Suprapubic skin (tissue), 4 donors: Measurements from ENCODE around the gene SATB2. TPM values are rescaled to one million over a fixed set of nuclear protein-coding genes. Genes with fewer than 3 reads are reported as not detected.
A peak's percentile ranks its signal among the peaks of the same experiment; 100 is the strongest.

Source experiments
- DNase-seq, 2 donors: peaks; one replicate each; pipeline ENCODE4 v3.0.0-alpha.2; 2019; ENCODE audit warnings: low spot score in 2 of 2
- H3K27ac ChIP-seq: fragments of 200-600 bp; sonication (generic); one replicate; pipeline ENCODE4 v1.5.1; 2019
- H3K27me3 ChIP-seq: fragments of 200-600 bp; sonication (generic); one replicate; pipeline ENCODE4 v1.5.1; 2019
- H3K36me3 ChIP-seq: fragments of 200-600 bp; sonication (generic); one replicate; pipeline ENCODE4 v1.5.1; 2019
- H3K4me1 ChIP-seq: fragments of 200-600 bp; sonication (generic); one replicate; pipeline ENCODE4 v1.5.1; 2019
- H3K4me3 ChIP-seq: fragments of 200-600 bp; sonication (generic); one replicate; pipeline ENCODE4 v1.5.1; 2019; ENCODE audit warnings: mild to moderate bottlenecking
- H3K9me3 ChIP-seq: fragments of 200-600 bp; sonication (generic); one replicate; pipeline ENCODE4 v1.5.1; 2019
- EP300 ChIP-seq: sonication (generic); formaldehyde crosslinking; IDR thresholded peaks from one replicate; pipeline ENCODE4 v1.6.1; 2017; ENCODE audit warnings: antibody characterized with exemption
- POLR2A ChIP-seq, 2 donors: fragments of 450-650 bp; IDR thresholded peaks; one replicate each; pipeline ENCODE4 v1.6.1; 2017; ENCODE audit warnings: antibody characterized with exemption in 2 of 2, mild to moderate bottlenecking in 2 of 2, moderate library complexity in 2 of 2
- POLR2AphosphoS5 ChIP-seq, 3 donors: sonication (generic); formaldehyde crosslinking; IDR thresholded peaks; one replicate each; pipeline ENCODE4 v1.6.1; 2017; ENCODE audit warnings: antibody characterized with exemption in 3 of 3
- WGBS: methylation state at CpG from one replicate; pipeline ENCODE4 v1.1.5; 2018; 5-methylcytosine and 5-hydroxymethylcytosine counted together
- total RNA-seq, 4 donors: library from RNA; depleted of rRNA; stranded (reverse); fragments of >200 nt; gene quantifications; one replicate each; pipeline ENCODE4 v1.1.0, GENCODE V29; 2016
- TF ChIP-seq, protein P1 (sequence below), 2 donors: fragments of 200-600 bp in 1 of 2; fragments of 450-650 bp in 1 of 2; sonication (generic) in 1 of 2; IDR thresholded peaks; one replicate each; pipeline ENCODE4 v1.5.1; 2016 to 2019; ENCODE audit warnings: antibody characterized with exemption in 2 of 2, mild to moderate bottlenecking in 1 of 2, moderate library complexity in 1 of 2

SATB2 gene
- total RNA-seq, 4 donors from 2014 or later = 2.9 to 12.1 (median 3.9) TPM

- Histone ChIP-seq H3K4me3 (no peak overlapping the region), H3K9me3 (no peaks in the 10 kb centered on the region), H3K27me3 (peaks cover 6% of the 10 kb centered on the region), H3K27ac (no peak overlapping the region), H3K4me1 (no peaks in the 10 kb centered on the region), H3K36me3 (no peaks in the 10 kb centered on the region)
- TF ChIP-seq, protein P1, sequence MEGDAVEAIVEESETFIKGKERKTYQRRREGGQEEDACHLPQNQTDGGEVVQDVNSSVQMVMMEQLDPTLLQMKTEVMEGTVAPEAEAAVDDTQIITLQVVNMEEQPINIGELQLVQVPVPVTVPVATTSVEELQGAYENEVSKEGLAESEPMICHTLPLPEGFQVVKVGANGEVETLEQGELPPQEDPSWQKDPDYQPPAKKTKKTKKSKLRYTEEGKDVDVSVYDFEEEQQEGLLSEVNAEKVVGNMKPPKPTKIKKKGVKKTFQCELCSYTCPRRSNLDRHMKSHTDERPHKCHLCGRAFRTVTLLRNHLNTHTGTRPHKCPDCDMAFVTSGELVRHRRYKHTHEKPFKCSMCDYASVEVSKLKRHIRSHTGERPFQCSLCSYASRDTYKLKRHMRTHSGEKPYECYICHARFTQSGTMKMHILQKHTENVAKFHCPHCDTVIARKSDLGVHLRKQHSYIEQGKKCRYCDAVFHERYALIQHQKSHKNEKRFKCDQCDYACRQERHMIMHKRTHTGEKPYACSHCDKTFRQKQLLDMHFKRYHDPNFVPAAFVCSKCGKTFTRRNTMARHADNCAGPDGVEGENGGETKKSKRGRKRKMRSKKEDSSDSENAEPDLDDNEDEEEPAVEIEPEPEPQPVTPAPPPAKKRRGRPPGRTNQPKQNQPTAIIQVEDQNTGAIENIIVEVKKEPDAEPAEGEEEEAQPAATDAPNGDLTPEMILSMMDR (IDR thresholded peaks at IDR 0.05) = no peak
- TF ChIP-seq EP300 = no peak
- no peak for TF ChIP-seq POLR2AphosphoS5 (IDR thresholded peaks at IDR 0.05)
- TF ChIP-seq POLR2A (IDR thresholded peaks at IDR 0.05) = no peak
- no peak for DNase-seq
- WGBS = 75% methylated on average over 5 of the region's 5 CpGs
These were observed 32.3 kb upstream of the SATB2 start for GRCh38 chr2:199490049-199490448.

DNA sequence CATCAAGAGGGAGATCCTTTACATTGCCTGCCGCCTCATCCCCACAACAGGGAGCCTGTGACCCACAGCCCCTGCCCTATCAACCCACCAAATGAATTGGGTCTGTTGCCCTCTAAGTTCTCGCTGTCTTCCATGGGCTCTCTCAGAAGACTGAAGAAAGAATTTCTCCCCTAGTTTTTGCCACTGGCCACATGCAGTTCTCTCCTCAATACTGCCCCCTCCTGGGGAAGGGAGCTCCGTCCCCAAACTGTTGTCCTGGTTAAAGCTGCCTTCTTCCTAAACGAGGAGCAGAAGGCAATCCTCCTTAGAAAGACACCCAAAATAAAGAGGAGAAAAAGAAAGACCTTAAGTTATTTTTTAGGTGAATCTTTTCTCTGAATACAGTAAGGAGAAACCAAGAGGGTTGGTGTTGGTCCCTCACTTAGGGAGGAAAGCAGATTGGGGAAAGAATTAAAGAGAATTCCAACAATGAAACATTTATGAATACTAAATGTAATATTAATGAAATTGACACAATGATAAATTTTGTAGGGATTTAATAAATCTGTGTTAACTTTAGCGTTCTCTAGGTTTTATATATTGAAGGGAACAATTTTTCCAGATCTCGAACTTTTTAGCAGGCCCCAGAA is 31.1 kb upstream of the SATB2 start:
- WGBS = 62% methylated on average over 6 of the region's 6 CpGs
- Histone ChIP-seq H3K27ac (no peak overlapping the region), H3K4me1 (no peaks in the 10 kb centered on the region), H3K36me3 (no peaks in the 10 kb centered on the region), H3K27me3 (peaks cover 7% of the 10 kb centered on the region), H3K4me3 (no peak overlapping the region), H3K9me3 (no peaks in the 10 kb centered on the region)
- DNase-seq = no peak
- TF ChIP-seq, protein P1 (IDR thresholded peaks at IDR 0.05) = peak; percentile 33 to 52
- no peak for TF ChIP-seq POLR2AphosphoS5 (IDR thresholded peaks at IDR 0.05)
- no peak for TF ChIP-seq POLR2A (IDR thresholded peaks at IDR 0.05)
- TF ChIP-seq EP300 = no peak

DNA sequence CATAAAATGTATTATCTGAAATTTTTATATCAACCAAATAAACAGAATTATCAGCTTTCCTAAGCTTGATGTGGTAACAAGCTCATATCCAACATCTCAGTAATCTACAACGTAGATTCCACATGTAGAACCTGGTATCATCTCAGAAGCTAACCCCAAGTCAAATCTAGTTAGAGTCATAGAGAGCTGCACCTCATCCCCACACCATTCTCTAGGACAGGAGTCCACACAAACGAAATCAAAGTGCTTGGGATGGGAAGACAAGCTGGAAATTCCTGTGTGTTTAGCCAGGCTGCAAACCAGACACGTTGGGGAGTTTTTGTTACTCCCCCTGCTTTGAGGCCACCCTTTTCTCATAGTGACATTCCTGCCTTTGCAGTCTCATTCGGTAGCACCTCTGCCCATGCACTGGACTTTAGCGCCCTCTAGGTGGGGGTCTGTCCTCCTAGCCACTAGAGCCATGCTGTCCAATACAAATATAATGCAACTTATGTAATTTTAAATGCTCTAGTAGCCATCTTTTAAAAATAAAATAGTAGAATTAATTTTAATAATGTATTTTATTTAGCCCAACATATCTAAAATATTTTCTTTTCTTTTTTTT is 28.1 kb upstream of the SATB2 start:
- no peaks in the 10 kb centered on the region for H3K4me1 ChIP-seq
- no peak for TF ChIP-seq POLR2A (IDR thresholded peaks at IDR 0.05)
- TF ChIP-seq, protein P1 (IDR thresholded peaks at IDR 0.05) = peak in 1 of 2 donors; percentile 27
- H3K9me3 ChIP-seq = no peaks in the 10 kb centered on the region
- no peak overlapping the region for H3K27ac ChIP-seq
- H3K36me3 ChIP-seq = no peaks in the 10 kb centered on the region
- DNase-seq = no peak
- no peak overlapping the region for H3K4me3 ChIP-seq
- WGBS = 20% methylated on average over 5 of the region's 5 CpGs
- peaks cover 10% of the 10 kb centered on the region for H3K27me3 ChIP-seq

DNA sequence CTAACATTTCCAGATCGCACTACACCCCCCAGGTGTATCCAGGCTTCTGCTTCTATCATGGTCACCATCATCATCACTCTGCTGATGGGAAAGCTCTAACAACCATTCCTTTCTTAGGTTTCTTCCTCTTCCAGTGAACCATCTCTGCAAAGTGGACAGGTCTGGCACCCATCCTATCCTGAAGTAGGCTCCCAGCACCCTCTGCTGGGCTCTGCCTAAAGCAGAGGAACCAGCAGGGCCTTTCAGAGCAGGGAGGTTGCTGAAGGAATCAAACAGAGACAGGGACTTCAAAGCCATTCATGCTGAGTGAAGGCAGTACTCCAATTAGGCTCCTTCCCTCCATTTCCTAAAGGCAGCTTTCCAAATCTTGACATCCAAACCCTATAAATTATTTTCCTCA is 27.2 kb upstream of the SATB2 start:
- H3K27ac ChIP-seq = no peak overlapping the region
- H3K4me3 ChIP-seq = no peak overlapping the region
- H3K4me1 ChIP-seq = no peaks in the 10 kb centered on the region
- peaks cover 10% of the 10 kb centered on the region for H3K27me3 ChIP-seq
- no peaks in the 10 kb centered on the region for H3K9me3 ChIP-seq
- WGBS = 87% methylated on average over 1 of the region's 1 CpG
- no peak for DNase-seq
- no peaks in the 10 kb centered on the region for H3K36me3 ChIP-seq
- TF ChIP-seq POLR2AphosphoS5 (IDR thresholded peaks at IDR 0.05) (no peak), EP300 (no peak)

- DNase-seq = no peak
- Histone ChIP-seq H3K9me3 (no peaks in the 10 kb centered on the region), H3K36me3 (no peaks in the 10 kb centered on the region), H3K4me1 (no peaks in the 10 kb centered on the region), H3K27ac (no peak overlapping the region), H3K4me3 (no peak overlapping the region), H3K27me3 (peaks cover 15% of the 10 kb centered on the region)
- WGBS = 73% methylated on average over 2 of the region's 2 CpGs
- TF ChIP-seq, protein P1 (IDR thresholded peaks at IDR 0.05) = no peak
- TF ChIP-seq POLR2AphosphoS5 (IDR thresholded peaks at IDR 0.05) (no peak), EP300 (no peak), POLR2A (IDR thresholded peaks at IDR 0.05) (no peak)
These were observed 23.2 kb upstream of the SATB2 start for GRCh38 chr2:199480966-199481365.
